ENCODE measurements around the gene TIGD4.

Gene TIGD4

DNA sequence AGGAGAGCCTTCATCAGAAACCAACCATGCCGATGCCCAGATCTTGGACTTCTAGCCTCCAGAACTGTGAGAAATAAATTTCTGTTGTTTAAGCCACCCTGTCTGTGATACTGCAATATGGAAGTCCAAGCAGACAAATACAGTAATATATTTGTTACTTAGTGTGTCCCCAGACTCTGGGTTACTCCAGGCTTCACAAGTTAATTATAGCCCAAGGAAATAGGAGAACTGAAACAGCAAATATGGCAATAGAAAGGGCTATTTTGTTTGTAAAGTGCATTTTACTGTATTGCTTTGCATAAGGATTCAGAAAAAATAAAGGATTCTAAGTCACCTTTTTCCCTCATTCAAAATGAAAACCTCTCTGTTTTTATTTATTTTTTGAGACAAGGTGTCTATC is 15.7 kb downstream of the TIGD4 start:
- TF ChIP-seq, protein P1, sequence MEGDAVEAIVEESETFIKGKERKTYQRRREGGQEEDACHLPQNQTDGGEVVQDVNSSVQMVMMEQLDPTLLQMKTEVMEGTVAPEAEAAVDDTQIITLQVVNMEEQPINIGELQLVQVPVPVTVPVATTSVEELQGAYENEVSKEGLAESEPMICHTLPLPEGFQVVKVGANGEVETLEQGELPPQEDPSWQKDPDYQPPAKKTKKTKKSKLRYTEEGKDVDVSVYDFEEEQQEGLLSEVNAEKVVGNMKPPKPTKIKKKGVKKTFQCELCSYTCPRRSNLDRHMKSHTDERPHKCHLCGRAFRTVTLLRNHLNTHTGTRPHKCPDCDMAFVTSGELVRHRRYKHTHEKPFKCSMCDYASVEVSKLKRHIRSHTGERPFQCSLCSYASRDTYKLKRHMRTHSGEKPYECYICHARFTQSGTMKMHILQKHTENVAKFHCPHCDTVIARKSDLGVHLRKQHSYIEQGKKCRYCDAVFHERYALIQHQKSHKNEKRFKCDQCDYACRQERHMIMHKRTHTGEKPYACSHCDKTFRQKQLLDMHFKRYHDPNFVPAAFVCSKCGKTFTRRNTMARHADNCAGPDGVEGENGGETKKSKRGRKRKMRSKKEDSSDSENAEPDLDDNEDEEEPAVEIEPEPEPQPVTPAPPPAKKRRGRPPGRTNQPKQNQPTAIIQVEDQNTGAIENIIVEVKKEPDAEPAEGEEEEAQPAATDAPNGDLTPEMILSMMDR (conservative IDR thresholded peaks at IDR 0.05): no peak

DNA sequence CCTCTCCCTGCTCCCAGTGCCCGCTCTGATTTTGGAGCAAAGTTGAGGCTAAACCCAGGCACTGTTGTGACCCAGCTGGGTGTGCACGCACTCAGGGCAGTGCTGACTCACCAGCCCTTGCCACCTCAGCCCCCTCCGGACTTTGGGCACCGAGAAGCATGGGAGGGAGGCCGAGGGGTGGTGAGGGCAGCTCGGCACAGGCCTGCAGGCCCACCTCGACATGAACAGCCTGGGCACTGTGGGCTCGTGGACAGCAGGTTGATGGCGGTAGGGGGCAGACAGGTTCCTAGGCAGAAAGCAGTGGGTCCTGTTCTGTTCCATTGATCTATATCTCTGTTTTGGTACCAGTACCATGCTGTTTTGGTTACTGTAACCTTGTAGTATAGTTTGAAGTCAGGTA is 30.9 kb downstream of the TIGD4 start:
- TF ChIP-seq, protein P1 (conservative IDR thresholded peaks at IDR 0.05): no peak
- no peak overlapping the region for H3K27ac ChIP-seq

More for the DNA sequence above, 15.7 kb downstream of the TIGD4 start:
- H3K27ac ChIP-seq: no peak overlapping the region

DNA sequence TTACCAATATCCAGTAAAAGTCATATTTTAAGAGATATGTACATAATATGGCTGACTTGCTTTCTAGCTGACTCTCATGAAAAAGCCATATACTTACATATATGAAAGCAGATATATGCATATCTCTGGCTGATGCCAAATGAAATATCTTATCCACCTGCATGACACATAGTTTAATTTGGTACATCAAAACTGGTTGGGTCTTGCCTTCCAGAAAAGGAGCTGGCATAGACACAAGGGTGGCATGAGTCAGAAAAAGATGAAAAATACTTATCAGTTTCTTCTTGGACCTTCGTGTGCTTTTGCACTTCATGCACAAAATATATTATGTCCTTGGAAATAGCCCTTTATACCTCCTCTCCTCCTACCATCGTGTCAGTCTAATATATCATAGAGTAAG is 32.1 kb downstream of the TIGD4 start:
- TF ChIP-seq, protein P1 (conservative IDR thresholded peaks at IDR 0.05): no peak
- H3K27ac ChIP-seq: no peak overlapping the region

DNA sequence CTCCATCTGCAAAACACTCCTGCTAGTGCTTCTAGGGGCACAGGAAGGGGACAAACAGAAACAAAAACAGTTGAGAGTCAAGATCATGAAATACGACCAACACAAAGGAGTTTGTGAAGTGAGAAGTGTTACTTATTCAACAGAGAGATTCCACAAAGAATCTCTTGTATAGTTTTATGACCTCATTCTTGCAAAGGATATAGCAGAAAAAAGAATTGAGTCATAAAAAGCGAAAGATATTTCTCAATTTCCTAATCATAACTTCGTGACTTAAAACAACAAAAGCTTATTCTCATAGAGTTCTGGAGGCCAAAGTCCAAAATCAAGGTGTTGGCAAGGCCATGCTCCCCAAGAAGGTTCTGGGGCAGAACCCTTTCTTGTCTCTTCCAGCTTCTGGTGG is 40.7 kb downstream of the TIGD4 start:
- no peak overlapping the region for H3K27ac ChIP-seq
- TF ChIP-seq, protein P1 (conservative IDR thresholded peaks at IDR 0.05): no peak

DNA sequence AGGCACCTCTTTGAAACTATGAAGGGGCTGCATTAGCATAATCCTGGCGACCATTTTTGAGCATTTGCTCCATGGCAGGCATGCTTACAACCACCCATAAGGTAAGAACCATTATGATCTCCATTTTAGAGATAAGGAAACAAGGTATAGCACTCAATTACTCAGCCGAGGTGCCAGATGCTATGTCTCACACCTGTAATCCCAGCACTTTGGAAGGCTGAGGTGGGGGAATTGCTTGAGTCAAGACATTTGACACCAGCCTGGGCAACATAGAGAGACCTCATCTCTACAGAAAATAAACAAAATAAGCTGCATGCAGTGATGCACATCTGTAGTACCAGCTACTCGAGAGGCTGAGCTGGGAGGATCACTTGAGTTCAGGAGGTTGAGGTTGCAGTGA is 43.6 kb downstream of the TIGD4 start:
- no peak overlapping the region for H3K27ac ChIP-seq
- TF ChIP-seq, protein P1 (conservative IDR thresholded peaks at IDR 0.05): no peak

DNA sequence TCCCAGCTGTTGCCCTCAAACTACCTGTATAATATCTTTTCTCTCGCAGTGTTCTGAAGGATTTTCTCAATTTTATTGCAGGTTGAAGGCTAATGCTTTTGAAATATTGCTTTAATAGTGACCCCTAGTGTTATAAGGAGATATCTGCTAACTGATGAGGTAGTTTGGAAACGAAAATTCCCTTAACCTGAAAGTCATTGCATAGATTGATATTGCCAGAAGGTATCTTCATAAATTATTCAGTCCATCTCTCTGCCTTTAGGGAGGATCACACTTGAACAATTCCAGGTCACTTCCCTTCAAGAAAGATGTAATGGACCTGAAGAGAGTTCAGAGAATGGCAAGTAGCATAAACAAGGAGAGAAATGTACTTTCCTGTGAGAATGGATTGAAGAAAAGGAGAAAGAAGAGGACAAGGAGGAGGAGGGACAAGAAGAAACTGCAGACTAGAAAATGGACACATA is 44.1 kb downstream of the TIGD4 start:
- H3K27ac ChIP-seq: no peak overlapping the region
- TF ChIP-seq, protein P1 (conservative IDR thresholded peaks at IDR 0.05): peak; percentile 75

DNA sequence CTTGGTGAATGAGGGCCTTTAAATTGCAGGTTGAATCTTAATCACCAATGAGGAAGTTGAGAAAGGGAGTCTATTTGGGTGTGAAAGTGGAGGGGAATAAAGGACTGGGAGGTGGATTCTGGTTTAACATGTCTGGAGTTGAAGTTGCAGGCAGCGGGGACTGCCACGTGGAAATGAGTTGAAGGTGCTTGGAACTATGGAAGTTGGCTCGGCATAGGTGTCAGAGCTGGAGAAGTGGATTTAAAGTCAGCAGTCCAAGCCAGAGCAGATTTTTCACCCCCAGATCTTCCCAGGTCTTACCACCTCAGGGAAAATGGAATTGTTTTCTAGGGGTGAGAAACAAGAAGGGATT is 44.9 kb downstream of the TIGD4 start:
- no peak overlapping the region for H3K27ac ChIP-seq
- TF ChIP-seq, protein P1 (conservative IDR thresholded peaks at IDR 0.05): no peak

Measured in VCaP (cell line).